Inflammatory macrophage treated with lipopolysaccharide for 1 hour (primary cell): Measurements from ENCODE around the gene ZBTB48.
"Not testable (repeated sequence)": the region's sequence is repeated elsewhere in the genome, so short reads cannot be mapped to it uniquely, and the experiment has no call there.

Experiments
- DNase-seq, 2 donors: peaks; one replicate each; pipeline ENCODE4 v3.0.0-alpha.2; 2020 to 2022

The ZBTB48 gene

GRCh38 chr1:6592865-6593593 is 13.2 kb downstream of the ZBTB48 start:
- DNase-seq = no peak

GRCh38 chr1:6593810-6594209 is 14.0 kb downstream of the ZBTB48 start:
- DNase-seq = no peak

- DNase-seq = no peak
Observed at GRCh38 chr1:6594977-6595740, 15.4 kb downstream of the ZBTB48 start.

- no peak for DNase-seq
Observed at GRCh38 chr1:6596351-6596750, 16.6 kb downstream of the ZBTB48 start.

- no peak for DNase-seq
Observed at GRCh38 chr1:6596886-6597776, 17.3 kb downstream of the ZBTB48 start.

GRCh38 chr1:6597777-6598131 is 18.0 kb downstream of the ZBTB48 start:
- no peak for DNase-seq

GRCh38 chr1:6599141-6599975 is 19.6 kb downstream of the ZBTB48 start:
- peak; percentile 36 to 45 for DNase-seq

- not testable (repeated sequence) for DNase-seq
Observed at GRCh38 chr1:6599991-6600390, 20.2 kb downstream of the ZBTB48 start.

GRCh38 chr1:6600410-6601048 is 20.7 kb downstream of the ZBTB48 start:
- DNase-seq = no peak

GRCh38 chr1:6601049-6601922 is 21.5 kb downstream of the ZBTB48 start:
- peak; percentile 73 to 91 for DNase-seq

- no peak for DNase-seq
Observed at GRCh38 chr1:6601923-6602668, 22.3 kb downstream of the ZBTB48 start.

- DNase-seq = peak; percentile 86 to 88
Observed at GRCh38 chr1:6602669-6603237, 23.0 kb downstream of the ZBTB48 start, which contains the start of gene KLHL21. Gene KLHL21 (minus strand): TSS chr1:6602869. CDS start chr1:6602817, 52 bp downstream.

- peak; percentile 66 to 67 for DNase-seq
Observed at GRCh38 chr1:6603238-6603914, 23.6 kb downstream of the ZBTB48 start.

- DNase-seq = no peak
Observed at GRCh38 chr1:6603915-6604558, 24.2 kb downstream of the ZBTB48 start.

- peak; percentile 27 to 31 for DNase-seq
Observed at GRCh38 chr1:6612641-6613360, 33.0 kb downstream of the ZBTB48 start.

- DNase-seq = peak; percentile 99
Observed at GRCh38 chr1:6613361-6614018, 33.7 kb downstream of the ZBTB48 start, which contains the start of gene PHF13. Gene PHF13 (plus strand): TSS chr1:6613731. CDS start chr1:6614067, 336 bp downstream.
